HEK293 (cell line): ENCODE measurements around the gene ACRBP.
A peak's percentile ranks its signal among the peaks of the same experiment; 100 is the strongest.

Experiments
- CTCF ChIA-PET: fragments of 350-600 bp; formaldehyde crosslinking; extraction: SDS; loops from one replicate; lab custom pipeline; 2021; ENCODE audit warnings: antibody characterized with exemption; lab: Yijun Ruan, JAX
- POLR2A ChIA-PET: fragments of 300-600 bp; formaldehyde crosslinking; extraction: SDS; loops from one replicate; lab custom pipeline; 2020; ENCODE audit warnings: antibody characterized with exemption, inconsistent platforms; lab: Yijun Ruan, JAX
- H3K27ac ChIP-seq: fragments of 200-500 bp; sonication (Bioruptor generic); 2 replicates; pipeline ENCODE4 v1.5.1; 2014; ENCODE audit warnings: low read depth, low read length, control low read depth, inconsistent platforms; ENCODE audit errors: extremely low read depth
- H3K36me3 ChIP-seq, 2 experiments: fragments of 200-500 bp in 1 of 2; sonication (Bioruptor generic) in 1 of 2; 1 replicate in 1 of 2; 2 replicates in 1 of 2; pipeline ENCODE4 v1.5.1; 2014 to 2017; ENCODE audit warnings: inconsistent platforms in 2 of 2, low read length in 2 of 2; ENCODE audit not compliant: control insufficient read depth in 2 of 2, insufficient read depth in 1 of 2
- H3K4me1 ChIP-seq: fragments of 200-500 bp; sonication (Bioruptor generic); 2 replicates; pipeline ENCODE4 v1.5.1; 2014; ENCODE audit warnings: mild to moderate bottlenecking, low read length, inconsistent platforms; ENCODE audit not compliant: control insufficient read depth, insufficient read depth
- H3K4me3 ChIP-seq: 2 replicates; pipeline ENCODE4 v1.5.1; 2011; ENCODE audit warnings: low read depth, mild to moderate bottlenecking, control low read depth, low read length, moderate library complexity
- H3K9me3 ChIP-seq: fragments of 200-500 bp; sonication (Bioruptor generic); 2 replicates; pipeline ENCODE4 v1.5.1; 2014; ENCODE audit warnings: low read depth, low read length, inconsistent platforms; ENCODE audit not compliant: control insufficient read depth, insufficient read depth
- BCL11A ChIP-seq: fragments of 450-650 bp; formaldehyde crosslinking; IDR thresholded peaks from 2 replicates; pipeline ENCODE4 v1.5.1; 2016; ENCODE audit warnings: low read depth, missing biosample characterization, missing genetic modification characterization
- BCL6B ChIP-seq: fragments of 450-650 bp; formaldehyde crosslinking; IDR thresholded peaks from 2 replicates; pipeline ENCODE4 v1.5.1; 2017; ENCODE audit warnings: missing biosample characterization, missing genetic modification characterization
- FEZF1 ChIP-seq: fragments of 450-650 bp; formaldehyde crosslinking; IDR thresholded peaks from 2 replicates; pipeline ENCODE4 v1.5.1; 2016; ENCODE audit warnings: missing biosample characterization, missing genetic modification characterization
- INSM2 ChIP-seq: fragments of 450-650 bp; formaldehyde crosslinking; IDR thresholded peaks from 2 replicates; pipeline ENCODE4 v1.5.1; 2016; ENCODE audit warnings: missing biosample characterization, missing genetic modification characterization
- PBX3 ChIP-seq: sonication (generic); formaldehyde crosslinking; IDR thresholded peaks from 2 replicates; pipeline ENCODE4 v1.8.1; 2022; ENCODE audit warnings: mild to moderate bottlenecking, moderate library complexity, missing genetic modification reagents
- SCRT2 ChIP-seq: fragments of 450-650 bp; formaldehyde crosslinking; IDR thresholded peaks from 2 replicates; pipeline ENCODE4 v1.5.1; 2016; ENCODE audit warnings: missing biosample characterization, missing genetic modification characterization
- SETDB1 ChIP-seq: IDR thresholded peaks from one replicate; pipeline ENCODE4 v1.6.1; 2017; ENCODE audit warnings: mild to moderate bottlenecking, low read length, moderate library complexity, mixed read lengths; ENCODE audit not compliant: insufficient read length
- SP3 ChIP-seq: fragments of 450-650 bp; formaldehyde crosslinking; IDR thresholded peaks from 2 replicates; pipeline ENCODE4 v1.5.1; 2016; ENCODE audit warnings: missing biosample characterization, missing genetic modification characterization
- TCF7L2 ChIP-seq: IDR thresholded peaks from 2 replicates; pipeline ENCODE4 v1.6.1; 2011; ENCODE audit warnings: low read depth, mild to moderate bottlenecking, inconsistent platforms, low read length, moderate library complexity, borderline replicate concordance
- ZBTB17 ChIP-seq: fragments of 450-650 bp; formaldehyde crosslinking; IDR thresholded peaks from 2 replicates; pipeline ENCODE4 v1.5.1; 2016; ENCODE audit warnings: missing biosample characterization, missing genetic modification characterization
- ZBTB20 ChIP-seq: fragments of 450-650 bp; formaldehyde crosslinking; IDR thresholded peaks from 2 replicates; pipeline ENCODE4 v1.5.1; 2016; ENCODE audit warnings: missing biosample characterization, missing genetic modification characterization
- ZFHX2 ChIP-seq: fragments of 450-650 bp; formaldehyde crosslinking; conservative IDR thresholded peaks from 2 replicates; pipeline ENCODE4 v1.5.1; 2016; ENCODE audit warnings: missing biosample characterization, missing genetic modification characterization
- ZNF114 ChIP-seq: fragments of 450-650 bp; formaldehyde crosslinking; IDR thresholded peaks from 2 replicates; pipeline ENCODE4 v1.5.0; 2017; ENCODE audit warnings: missing biosample characterization, missing genetic modification characterization
- ZNF155 ChIP-seq: fragments of 450-650 bp; formaldehyde crosslinking; IDR thresholded peaks from 2 replicates; pipeline ENCODE4 v1.5.1; 2016; ENCODE audit warnings: missing biosample characterization, missing genetic modification characterization
- ZNF202 ChIP-seq: fragments of 450-650 bp; formaldehyde crosslinking; IDR thresholded peaks from 2 replicates; pipeline ENCODE4 v1.5.1; 2016; ENCODE audit warnings: missing biosample characterization, missing genetic modification characterization, borderline replicate concordance
- ZNF223 ChIP-seq: fragments of 450-650 bp; formaldehyde crosslinking; IDR thresholded peaks from 2 replicates; pipeline ENCODE4 v1.5.1; 2016; ENCODE audit warnings: missing biosample characterization, missing genetic modification characterization
- ZNF239 ChIP-seq: fragments of 450-650 bp; formaldehyde crosslinking; IDR thresholded peaks from 2 replicates; pipeline ENCODE4 v1.5.1; 2016; ENCODE audit warnings: missing biosample characterization, missing genetic modification characterization
- ZNF302 ChIP-seq: fragments of 450-650 bp; formaldehyde crosslinking; IDR thresholded peaks from 2 replicates; pipeline ENCODE4 v1.5.1; 2016; ENCODE audit warnings: missing biosample characterization, missing genetic modification characterization, low read depth
- ZNF350 ChIP-seq: fragments of 450-650 bp; formaldehyde crosslinking; IDR thresholded peaks from 2 replicates; pipeline ENCODE4 v1.5.0; 2017; ENCODE audit warnings: missing biosample characterization, mild to moderate bottlenecking, missing genetic modification characterization
- ZNF362 ChIP-seq: fragments of 450-650 bp; formaldehyde crosslinking; IDR thresholded peaks from 2 replicates; pipeline ENCODE4 v1.5.1; 2016; ENCODE audit warnings: missing biosample characterization, missing genetic modification characterization
- ZNF426 ChIP-seq: fragments of 450-650 bp; formaldehyde crosslinking; IDR thresholded peaks from 2 replicates; pipeline ENCODE4 v1.5.1; 2017; ENCODE audit warnings: missing biosample characterization, missing genetic modification characterization, mild to moderate bottlenecking, inconsistent platforms, moderate library complexity
- ZNF433 ChIP-seq: fragments of 450-650 bp; formaldehyde crosslinking; IDR thresholded peaks from 2 replicates; pipeline ENCODE4 v1.5.1; 2016; ENCODE audit warnings: missing biosample characterization, missing genetic modification characterization, low read depth
- ZNF518A ChIP-seq: fragments of 450-650 bp; formaldehyde crosslinking; conservative IDR thresholded peaks from 2 replicates; pipeline ENCODE4 v1.5.1; 2016; ENCODE audit warnings: low read depth, missing biosample characterization, missing genetic modification characterization
- ZNF558 ChIP-seq: fragments of 450-650 bp; formaldehyde crosslinking; IDR thresholded peaks from 2 replicates; pipeline ENCODE4 v1.5.1; 2016; ENCODE audit warnings: missing biosample characterization, missing genetic modification characterization
- ZSCAN18 ChIP-seq: fragments of 450-650 bp; formaldehyde crosslinking; IDR thresholded peaks from 2 replicates; pipeline ENCODE4 v1.5.1; 2016; ENCODE audit warnings: missing biosample characterization, missing genetic modification characterization
- ZSCAN23 ChIP-seq: fragments of 450-650 bp; formaldehyde crosslinking; IDR thresholded peaks from 2 replicates; pipeline ENCODE4 v1.5.1; 2016; ENCODE audit warnings: missing biosample characterization, missing genetic modification characterization

ACRBP gene

GRCh38 chr12:6608592-6609281, 38.5 kb downstream of the ACRBP start:
- CTCF ChIA-PET = interaction anchor here (0.6 to 0.7 kb wide), 3 partner anchors 9 to 329 kb away, joined by 3 to 4 read pairs (median 3); no protein-coding TSS in a partner anchor
- TF ChIP-seq ZNF302 (tag by site-specific recombination) = no peak
- no peak for TF ChIP-seq ZNF433 (tag by site-specific recombination)
- TF ChIP-seq SCRT2 (tag by site-specific recombination) = no peak
- TF ChIP-seq SETDB1 = peak; percentile 97
- no peak for TF ChIP-seq ZNF202 (tag by site-specific recombination)
- TF ChIP-seq ZNF426 (tag by site-specific recombination) = no peak
- no peak for TF ChIP-seq BCL11A (tag by site-specific recombination)
- no peak for TF ChIP-seq ZNF223
- TF ChIP-seq ZNF518A (tag by site-specific recombination) = 0 out of 2 replicates have a peak, but pooled peaks have one; percentile 43
- no peak for TF ChIP-seq ZSCAN18 (tag by site-specific recombination)
- 0 out of 2 replicates have a peak, but pooled peaks have one; percentile 9 for TF ChIP-seq ZBTB20
- TF ChIP-seq ZFHX2 (tag by site-specific recombination) = peak; percentile 26; the same call in 1 of the 2 replicates
- TF ChIP-seq PBX3 = no peak
- TF ChIP-seq ZNF114 = no peak
- TF ChIP-seq ZNF558 (tag by site-specific recombination) = no peak
- TF ChIP-seq ZNF362 (tag by site-specific recombination) = no peak
- no peak for TF ChIP-seq ZNF155 (tag by site-specific recombination)
- no peak for TF ChIP-seq INSM2 (tag by site-specific recombination)
- TF ChIP-seq ZSCAN23 (tag by site-specific recombination) = peak; percentile 33; the same call in 1 of the 2 replicates
- TF ChIP-seq FEZF1 (tag by site-specific recombination) = no peak
- no peak for TF ChIP-seq ZNF350 (tag by site-specific recombination)
- no peak for TF ChIP-seq TCF7L2
- TF ChIP-seq ZNF239 (tag by site-specific recombination) = no peak
- peak; percentile 57 for TF ChIP-seq ZBTB17 (tag by site-specific recombination)
- no peak for TF ChIP-seq BCL6B
- no peak for TF ChIP-seq SP3 (tag by site-specific recombination)

More at GRCh38 chr12:6608592-6609281, 38.5 kb downstream of the ACRBP start:
- Histone ChIP-seq H3K4me1 (peaks cover 31% of the 10 kb centered on the region), H3K27ac (peak overlapping the region; percentile 27; the same call in 1 of the 2 replicates), H3K36me3 (peaks cover 3 to 24% of the 10 kb centered on the region in 2 experiments; a peak in 2 of 3 replicates), H3K4me3 (no peak overlapping the region), H3K9me3 (no peaks in the 10 kb centered on the region)
- POLR2A ChIA-PET = interaction anchor here (1.0 to 1.9 kb wide), 5 partner anchors 75 to 335 kb away, joined by 3 to 7 read pairs (median 3); partner anchors contain the start of genes C12orf57, GAPDH, RNU7-1 and VAMP1
